COR-L47 (cell line): ENCODE results near the gene POLR3E.
"Not testable (repeated sequence)": the region's sequence is repeated elsewhere in the genome, so short reads cannot be mapped to it uniquely, and the experiment has no call there.

Experiments used
- DNase-seq: peaks from one replicate; lab custom pipeline; 2025; lab: John Stamatoyannopoulos, UW

Gene POLR3E

GRCh38 chr16:22335668-22336246, 38.5 kb downstream of the POLR3E start:
- no peak for DNase-seq

DNA sequence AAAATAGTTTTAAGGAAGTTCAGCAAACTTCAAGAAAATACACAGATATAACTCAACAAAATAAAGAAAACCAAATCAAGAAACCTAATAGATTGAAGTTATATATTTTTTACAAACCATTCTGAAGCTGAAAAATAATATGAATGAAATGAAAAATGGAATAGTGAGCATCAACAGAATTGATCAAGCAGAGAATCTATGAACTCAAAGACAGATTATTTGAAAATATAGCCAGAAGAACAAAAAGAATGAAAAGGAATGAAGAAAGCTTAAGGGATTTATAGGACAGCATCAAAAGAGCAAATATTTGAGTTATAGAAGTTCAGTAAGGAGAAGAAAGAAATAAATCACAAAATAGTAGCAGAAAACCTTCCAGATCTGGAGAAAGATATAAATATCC, 39.4 kb downstream of the POLR3E start:
- DNase-seq = no peak

GRCh38 chr16:22337045-22337444, 39.8 kb downstream of the POLR3E start:
- DNase-seq = no peak

- DNase-seq = no peak
These were observed 40.8 kb downstream of the POLR3E start for GRCh38 chr16:22337849-22338635.

GRCh38 chr16:22340945-22341344, 43.7 kb downstream of the POLR3E start:
- no peak for DNase-seq

GRCh38 chr16:22342082-22342481, 44.9 kb downstream of the POLR3E start:
- no peak for DNase-seq

DNA sequence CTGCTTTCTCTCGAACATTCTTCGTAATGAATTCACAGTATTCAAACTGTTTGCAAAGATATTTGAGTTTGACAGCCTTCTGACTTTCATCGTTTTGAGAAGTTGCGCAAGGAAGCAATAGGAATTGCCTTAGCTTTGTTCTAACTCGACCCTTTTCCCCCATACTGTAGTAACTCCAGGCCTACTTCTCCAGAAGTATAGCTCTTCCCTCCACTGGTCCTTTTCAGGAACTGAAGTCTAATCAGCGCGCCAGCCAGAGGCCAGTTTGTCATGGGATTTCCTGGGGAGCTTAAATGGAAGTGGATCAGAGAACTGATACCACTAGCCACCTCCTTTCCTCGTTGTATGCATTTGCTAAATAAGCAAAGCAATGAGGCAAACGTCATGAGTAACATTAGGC, 49.3 kb downstream of the POLR3E start:
- no peak for DNase-seq

DNA sequence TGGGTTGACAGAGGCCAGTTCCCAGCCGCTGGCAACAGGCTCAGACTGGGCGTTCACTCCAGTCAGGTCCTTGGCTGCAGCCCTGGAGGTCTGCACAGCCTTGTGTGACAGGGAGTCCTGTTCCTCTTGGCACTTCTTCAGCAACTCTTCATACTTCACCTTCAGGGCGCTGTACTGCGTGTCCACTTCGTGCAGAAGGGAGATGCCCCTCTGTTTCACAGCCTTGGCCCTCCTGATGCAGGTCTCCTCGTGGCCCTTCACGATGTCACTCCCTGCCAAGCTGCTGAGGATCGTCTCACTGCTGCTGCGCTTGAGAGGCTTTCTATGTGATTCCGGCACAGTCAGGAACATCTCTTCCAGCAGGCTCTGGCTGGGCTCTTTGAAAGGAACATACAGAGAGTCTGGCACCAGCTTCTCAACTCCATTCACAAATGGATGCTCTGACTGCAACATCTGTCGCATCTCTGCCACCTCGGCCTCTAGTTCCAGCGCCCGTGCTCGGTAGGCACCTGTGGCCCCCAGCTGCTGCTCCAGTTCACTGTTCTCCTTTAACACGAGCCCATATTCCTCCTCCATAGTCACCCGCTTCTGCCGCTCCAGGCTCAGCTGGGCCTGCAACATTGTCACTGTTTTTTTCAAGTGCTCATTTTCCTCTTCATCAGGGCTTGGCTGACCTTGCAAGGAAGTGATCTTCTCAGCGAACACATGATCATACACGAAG, 50.1 kb downstream of the POLR3E start:
- no peak for DNase-seq

DNA sequence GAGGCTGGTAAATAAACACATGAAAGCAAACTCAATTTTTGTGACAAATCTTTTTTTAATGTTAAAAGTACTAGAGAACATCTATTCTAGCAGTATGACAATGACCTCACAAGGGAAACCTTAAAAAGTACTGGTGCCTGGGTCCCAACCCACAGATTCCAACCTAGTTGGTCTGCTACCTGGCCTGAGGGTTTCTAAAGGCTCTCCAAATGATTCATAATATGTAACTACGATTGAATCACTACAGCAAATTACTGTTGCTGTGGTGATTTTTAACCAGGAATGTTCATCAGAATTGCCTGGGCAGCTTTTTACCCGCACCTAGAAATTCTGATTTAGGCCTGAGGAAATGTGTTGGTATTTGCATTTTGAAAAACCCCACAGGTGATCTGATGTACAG, 51.1 kb downstream of the POLR3E start:
- no peak for DNase-seq

DNA sequence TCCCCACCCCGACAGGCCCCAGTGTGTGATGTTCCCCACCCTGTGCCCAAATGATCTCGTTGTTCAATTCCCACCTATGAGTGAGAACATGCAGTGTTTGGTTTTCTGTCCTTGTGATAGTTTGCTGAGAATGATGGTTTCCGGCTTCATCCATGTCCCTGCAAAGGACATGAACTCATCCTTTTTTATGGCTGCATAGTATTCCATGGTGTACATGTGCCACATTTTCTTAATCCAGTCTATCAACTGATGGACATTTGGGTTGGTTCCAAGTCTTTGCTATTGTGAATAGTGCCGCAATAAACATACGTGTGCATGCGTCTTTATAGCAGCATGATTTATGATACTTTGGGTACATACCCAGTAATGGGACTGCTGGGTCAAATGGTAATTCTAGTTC, 53.8 kb downstream of the POLR3E start:
- DNase-seq = not testable (repeated sequence)

DNA sequence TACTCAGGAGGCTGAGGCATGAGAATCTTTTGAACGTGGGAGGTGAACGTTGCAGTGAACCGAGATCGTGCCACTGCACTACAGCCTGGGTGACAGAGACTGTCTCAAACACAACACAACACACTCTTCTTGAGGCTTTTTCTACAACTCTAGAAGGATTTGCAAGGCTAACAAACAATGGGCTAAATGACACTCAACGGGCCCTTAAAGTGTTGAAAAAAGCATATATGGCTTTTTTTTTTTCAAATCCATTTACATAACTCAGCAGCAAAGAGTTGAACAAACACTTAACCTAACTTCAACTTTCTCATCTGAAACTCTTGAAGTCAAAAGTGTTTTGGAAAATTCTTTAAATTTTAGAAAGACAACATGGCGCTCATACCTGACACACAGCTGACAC, 54.9 kb downstream of the POLR3E start:
- DNase-seq = no peak

- DNase-seq = no peak
These were observed 55.5 kb downstream of the POLR3E start for GRCh38 chr16:22352723-22353122.

DNA sequence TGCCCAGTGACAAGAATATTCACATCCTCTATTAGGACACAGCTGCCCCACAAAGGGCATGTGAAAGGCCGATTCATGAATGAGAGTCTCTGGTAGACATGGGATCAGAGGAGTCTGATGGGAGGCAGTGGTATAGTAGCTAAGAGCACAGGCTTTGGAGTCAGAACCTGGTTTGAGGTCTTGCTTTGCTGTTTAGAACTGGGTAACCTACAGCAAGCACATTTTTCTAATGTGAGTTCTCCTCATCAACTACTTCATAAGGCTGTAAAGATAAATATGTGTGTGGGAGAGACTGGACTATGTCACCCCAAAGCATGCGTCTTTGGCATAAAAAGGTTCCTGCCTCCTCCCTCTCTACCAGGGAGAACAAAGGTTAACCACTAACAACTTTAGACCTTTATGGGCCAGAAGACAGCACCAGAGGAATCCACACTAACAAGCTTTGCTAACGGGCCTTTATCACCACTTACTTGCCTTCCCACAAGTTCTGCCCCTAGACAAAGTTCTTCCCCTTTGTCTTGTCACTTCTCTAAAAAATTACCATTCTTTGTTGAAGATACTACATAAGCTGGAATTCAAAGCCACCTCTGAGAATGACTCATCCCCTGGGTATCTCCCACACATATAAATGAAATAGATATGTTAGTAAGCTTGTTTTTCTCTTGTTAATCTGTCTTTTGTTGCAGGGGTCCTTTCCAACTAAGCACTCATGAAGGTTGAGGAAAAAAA, 56.1 kb downstream of the POLR3E start:
- DNase-seq = no peak

DNA sequence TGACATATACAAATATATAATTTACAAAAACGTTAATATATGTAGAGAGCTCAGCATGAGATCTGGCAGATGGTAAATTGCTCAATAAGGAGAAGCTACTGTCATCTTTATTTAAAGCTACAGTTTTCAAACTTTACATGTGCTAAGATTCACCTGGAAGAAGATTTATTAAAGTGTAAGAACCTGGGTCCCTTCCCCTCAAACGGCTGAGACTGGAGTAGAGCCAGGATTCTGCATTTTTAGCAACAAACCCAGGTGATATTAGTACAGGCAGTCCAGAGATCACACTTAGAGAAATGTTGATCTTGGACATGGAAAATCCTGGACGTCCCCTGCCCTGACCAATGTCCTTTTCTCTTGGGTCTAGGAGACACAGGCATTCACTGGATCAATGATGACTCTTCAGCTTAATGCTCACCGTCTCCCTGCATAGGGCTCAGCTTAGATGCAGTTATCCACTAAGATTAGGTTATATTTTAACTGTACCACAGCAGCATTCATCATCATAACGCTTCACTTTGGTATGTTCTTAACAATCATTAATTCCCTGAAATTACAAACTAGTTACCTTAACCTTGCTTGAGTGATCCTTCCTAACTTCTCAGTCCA, 56.8 kb downstream of the POLR3E start:
- DNase-seq = no peak

DNA sequence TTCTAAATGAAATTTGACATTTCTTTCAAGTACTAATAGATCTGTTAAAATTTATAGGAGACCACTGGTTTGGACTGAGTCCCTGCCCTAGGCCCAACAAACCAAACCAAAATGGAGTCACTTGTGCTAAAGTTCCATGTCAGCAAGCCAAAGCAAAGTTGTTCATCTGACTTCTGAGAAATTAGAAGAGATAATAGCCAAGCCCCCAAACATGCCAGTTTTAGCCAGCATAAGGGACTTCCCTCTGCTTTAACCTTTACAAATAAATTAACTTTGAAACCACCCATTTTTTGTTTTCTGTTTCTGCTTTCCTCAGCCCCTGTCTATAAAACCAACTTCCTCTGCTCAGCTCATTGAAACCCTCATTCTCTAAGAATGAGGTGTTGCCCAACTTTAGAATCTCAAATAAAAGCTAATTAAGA, 58.3 kb downstream of the POLR3E start:
- DNase-seq = no peak

DNA sequence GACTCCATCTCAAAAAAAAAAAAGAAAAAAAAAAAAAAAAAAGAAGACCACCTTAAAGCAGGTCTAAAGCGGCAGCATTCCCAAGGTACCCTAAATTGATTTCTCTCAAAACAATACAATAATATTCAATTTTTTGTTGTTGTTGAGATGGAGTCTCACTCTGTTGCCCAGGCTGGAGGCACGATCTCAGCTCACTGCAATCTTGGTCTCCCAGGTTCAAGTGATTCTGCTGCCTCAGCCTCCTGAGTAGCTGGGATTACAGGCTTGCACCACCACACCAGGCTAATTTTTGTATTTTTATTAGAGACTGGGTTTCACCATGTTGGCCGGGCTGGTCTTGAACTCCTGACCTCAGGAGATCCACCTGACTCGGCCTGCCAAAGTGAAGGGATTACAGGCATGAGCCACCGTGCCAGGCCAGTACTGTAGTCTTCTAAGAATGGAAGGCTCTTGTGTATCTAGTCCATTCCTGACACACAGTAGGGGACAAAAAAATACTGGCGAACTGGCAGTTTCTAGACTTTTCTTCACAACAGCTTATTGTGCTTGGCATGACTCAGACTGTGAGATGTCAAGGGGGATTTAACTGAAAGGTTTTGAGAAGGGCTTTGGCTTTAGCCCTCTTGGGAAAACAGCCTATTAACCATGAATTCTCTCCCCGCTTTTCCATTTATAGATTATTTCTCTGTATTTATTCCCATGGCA, 59.9 kb downstream of the POLR3E start:
- no peak for DNase-seq

DNA sequence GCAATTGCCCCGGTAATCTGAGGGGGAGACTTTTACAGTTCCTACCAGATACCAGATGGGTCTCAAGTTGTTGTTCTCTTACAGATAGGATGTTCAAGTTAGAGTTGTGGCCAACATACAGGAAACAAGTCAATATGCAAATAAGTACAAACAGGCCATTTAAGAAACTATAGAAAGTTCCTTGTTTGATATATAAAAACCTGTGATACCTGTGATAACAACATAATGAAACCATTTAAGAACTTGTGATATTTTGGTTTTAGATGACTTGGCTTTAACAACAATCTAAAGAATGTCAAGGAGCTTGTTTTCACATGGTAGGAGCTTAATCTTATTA, 60.4 kb downstream of the POLR3E start:
- no peak for DNase-seq

- no peak for DNase-seq
These were observed 60.8 kb downstream of the POLR3E start for GRCh38 chr16:22358000-22358399.

DNA sequence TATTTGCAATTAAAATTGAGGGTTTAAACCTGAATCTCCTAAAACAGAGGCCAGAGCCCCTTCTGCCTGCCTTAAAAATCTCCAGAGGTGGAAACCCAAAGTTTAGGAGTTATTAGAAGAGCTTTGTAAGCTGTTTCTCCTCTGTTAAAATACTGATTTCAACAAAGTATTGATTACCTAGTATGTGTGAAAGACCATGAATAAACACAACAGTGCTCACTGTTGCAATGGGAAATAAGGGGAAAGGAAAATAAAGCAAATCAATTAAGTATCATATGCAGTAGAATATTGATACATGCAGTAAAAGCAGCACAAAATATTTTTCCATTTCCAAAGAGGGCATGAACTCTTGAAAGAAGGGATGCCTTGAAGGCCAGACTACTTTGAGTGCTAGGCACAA, 62.5 kb downstream of the POLR3E start:
- no peak for DNase-seq

DNA sequence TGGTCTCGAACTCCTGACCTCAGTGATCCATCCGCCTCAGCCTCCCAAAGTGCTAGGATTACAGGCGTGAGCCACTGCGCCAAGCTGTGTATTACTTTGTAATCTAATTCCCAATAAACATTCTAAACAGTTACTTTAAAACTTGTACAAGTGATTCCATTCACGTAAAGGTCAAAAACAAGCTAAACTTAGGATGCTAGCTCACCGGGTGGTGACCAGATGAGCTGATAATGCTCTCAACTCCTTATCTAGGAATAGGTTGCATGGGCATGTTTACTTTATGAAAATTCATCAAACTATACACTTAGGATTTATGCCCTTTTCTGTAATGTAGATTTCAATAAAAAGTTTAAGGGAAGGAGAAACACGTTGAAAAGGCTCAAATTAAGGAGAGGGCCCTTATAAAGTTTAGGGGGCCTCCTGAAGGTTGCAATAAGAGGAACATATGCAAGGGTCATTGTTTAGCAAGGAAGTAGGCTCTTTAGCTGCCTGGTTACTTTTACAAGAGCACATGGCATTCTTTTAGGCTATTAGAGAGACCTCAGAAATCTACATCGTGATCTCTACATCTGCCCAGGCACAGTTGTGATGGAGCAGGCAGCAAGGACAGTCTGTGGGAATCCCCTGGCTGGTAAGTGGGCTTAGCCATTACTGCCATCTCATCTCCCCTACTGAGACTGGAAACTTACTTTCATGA, 63.9 kb downstream of the POLR3E start:
- DNase-seq = no peak

DNA sequence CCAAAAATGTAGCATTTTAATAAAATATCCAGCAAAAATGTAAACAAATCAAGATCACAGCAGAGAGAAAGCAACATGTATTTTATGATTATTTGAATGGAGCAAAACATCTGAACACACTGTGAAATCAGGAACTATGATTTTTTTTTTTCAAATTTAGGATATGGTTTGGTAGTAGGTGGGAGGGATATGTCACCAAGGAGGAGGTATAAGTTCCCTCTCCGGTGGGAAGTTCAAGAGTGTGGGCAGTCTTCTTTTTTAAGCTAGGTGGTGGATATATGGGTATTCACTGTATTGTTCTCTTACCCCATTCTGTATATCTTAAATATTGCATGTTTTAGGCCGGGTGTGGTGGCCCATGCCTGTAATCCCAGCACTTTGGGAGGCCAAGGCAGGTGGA, 67.0 kb downstream of the POLR3E start:
- DNase-seq = no peak
